Activated CD8-positive, alpha-beta T cell treated with anti-CD3 and anti-CD28 coated beads for 36 hours (primary cell): ENCODE results near the gene SLFN5. TPM values are rescaled to one million over a fixed set of nuclear protein-coding genes. Genes with fewer than 3 reads are reported as not detected.

ENCODE experiments used
- ATAC-seq: fragments of 200-7000 bp; cut with Tn5 transposase; one replicate; pipeline ENCODE4 v1.10.0; 2021; ENCODE audit warnings: mild to moderate bottlenecking, moderate library complexity
- CTCF ChIA-PET: fragments of 350-600 bp; sonication (Branson Sonifier 250); formaldehyde crosslinking; loops from one replicate; lab custom pipeline; 2021; ENCODE audit warnings: antibody characterized with exemption; lab: Charles Lee
- POLR2A ChIA-PET: fragments of 350-600 bp; sonication (Branson Sonifier 250); formaldehyde crosslinking; loops from one replicate; lab custom pipeline; 2021; ENCODE audit warnings: antibody characterized with exemption; lab: Charles Lee
- DNase-seq: peaks from one replicate; pipeline ENCODE4 v3.0.0-alpha.2; 2020
- H3K27ac Mint-ChIP-seq: one replicate; pipeline ENCODE4 v1.8.0; 2021; ENCODE audit warnings: mild to moderate bottlenecking, mixed read lengths
- H3K27me3 Mint-ChIP-seq: one replicate; pipeline ENCODE4 v1.8.0; 2021; ENCODE audit warnings: mixed read lengths
- H3K36me3 Mint-ChIP-seq: one replicate; pipeline ENCODE4 v1.8.0; 2021; ENCODE audit warnings: low read depth, mixed read lengths
- H3K4me1 Mint-ChIP-seq: one replicate; pipeline ENCODE4 v1.8.0; 2021; ENCODE audit warnings: low read depth, mixed read lengths
- H3K4me3 Mint-ChIP-seq: one replicate; pipeline ENCODE4 v1.8.0; 2021; ENCODE audit warnings: mild to moderate bottlenecking, moderate library complexity, mixed read lengths
- H3K9me3 Mint-ChIP-seq: one replicate; pipeline ENCODE4 v1.8.0; 2021; ENCODE audit warnings: mixed read lengths
- intact Hi-C: fragments of 100-400 bp; cut with micrococcal nuclease; formaldehyde crosslinking; loops from one replicate; pipeline ENCODE4 v1.10.0; 2022
- total RNA-seq, 2 experiments: library from RNA; stranded (reverse); gene quantifications; one replicate each; pipeline ENCODE4 v1.2.3, GENCODE V29; 2021
- TF ChIP-seq, protein P1 (sequence below): fragments of 200-600 bp; IDR thresholded peaks from one replicate; pipeline ENCODE4 v1.8.0; 2022; ENCODE audit warnings: antibody characterized with exemption, mild to moderate bottlenecking

The SLFN5 gene
- total RNA-seq, 2 experiments from 2014 or later: 29.1 to 32.7 TPM

DNA sequence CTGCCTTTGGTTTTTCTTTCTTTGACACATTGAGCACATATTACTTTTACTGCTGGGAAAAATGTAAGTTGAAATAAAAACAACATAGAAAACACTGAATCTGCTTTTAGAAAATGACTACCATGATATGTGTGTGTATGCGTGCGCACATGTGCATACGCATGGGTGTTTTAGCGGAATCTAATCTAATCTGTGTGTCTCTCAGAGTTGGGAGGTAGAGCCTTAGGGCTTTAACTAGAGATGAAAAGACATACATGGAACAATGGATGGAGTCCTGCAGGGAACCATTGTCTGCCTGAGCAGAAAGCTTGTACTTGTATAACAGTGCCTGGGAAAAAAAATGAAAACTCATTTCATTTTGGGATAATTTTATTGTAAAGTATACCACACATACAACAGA is 12.4 kb downstream of the SLFN5 start:
- ChIA-PET CTCF (no interaction called here), POLR2A (interaction anchor here (0.5 kb wide), 1 partner anchor 277 kb away, joined by 3 read pairs; no protein-coding TSS in a partner anchor)
- DNase-seq (no peak), ATAC-seq (no peak)
- Mint-ChIP-seq H3K9me3 (peaks cover 3% of the 10 kb centered on the region), H3K27me3 (no peaks in the 10 kb centered on the region), H3K4me3 (no peak overlapping the region), H3K36me3 (peaks cover 44% of the 10 kb centered on the region), H3K4me1 (peaks cover 83% of the 10 kb centered on the region), H3K27ac (peak overlapping the region; percentile 31)
- intact Hi-C loops: no loop called here
- TF ChIP-seq, protein P1, sequence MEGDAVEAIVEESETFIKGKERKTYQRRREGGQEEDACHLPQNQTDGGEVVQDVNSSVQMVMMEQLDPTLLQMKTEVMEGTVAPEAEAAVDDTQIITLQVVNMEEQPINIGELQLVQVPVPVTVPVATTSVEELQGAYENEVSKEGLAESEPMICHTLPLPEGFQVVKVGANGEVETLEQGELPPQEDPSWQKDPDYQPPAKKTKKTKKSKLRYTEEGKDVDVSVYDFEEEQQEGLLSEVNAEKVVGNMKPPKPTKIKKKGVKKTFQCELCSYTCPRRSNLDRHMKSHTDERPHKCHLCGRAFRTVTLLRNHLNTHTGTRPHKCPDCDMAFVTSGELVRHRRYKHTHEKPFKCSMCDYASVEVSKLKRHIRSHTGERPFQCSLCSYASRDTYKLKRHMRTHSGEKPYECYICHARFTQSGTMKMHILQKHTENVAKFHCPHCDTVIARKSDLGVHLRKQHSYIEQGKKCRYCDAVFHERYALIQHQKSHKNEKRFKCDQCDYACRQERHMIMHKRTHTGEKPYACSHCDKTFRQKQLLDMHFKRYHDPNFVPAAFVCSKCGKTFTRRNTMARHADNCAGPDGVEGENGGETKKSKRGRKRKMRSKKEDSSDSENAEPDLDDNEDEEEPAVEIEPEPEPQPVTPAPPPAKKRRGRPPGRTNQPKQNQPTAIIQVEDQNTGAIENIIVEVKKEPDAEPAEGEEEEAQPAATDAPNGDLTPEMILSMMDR: no peak

DNA sequence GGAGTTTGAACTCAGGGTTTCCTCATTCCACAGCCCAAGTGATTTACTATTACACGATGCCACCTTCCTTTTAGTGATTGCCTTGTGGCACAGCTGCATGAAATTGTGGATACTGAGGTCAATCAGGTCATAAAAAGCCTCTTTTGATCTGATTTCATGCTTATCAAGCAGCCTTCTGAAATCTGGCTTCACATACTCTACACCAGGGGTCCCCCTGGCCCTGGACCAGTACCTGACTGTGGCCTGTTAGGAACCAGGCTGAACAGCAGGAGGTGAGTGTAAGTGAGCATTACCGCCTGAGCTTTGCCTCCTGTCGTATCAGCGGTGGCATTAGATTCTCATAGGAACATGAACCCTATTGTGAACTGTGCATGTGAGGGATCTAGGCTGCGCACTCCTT is 13.8 kb downstream of the SLFN5 start:
- H3K27ac Mint-ChIP-seq: peak overlapping the region; percentile 83
- POLR2A ChIA-PET: interaction anchor here (0.9 to 2.2 kb wide), 8 partner anchors 9 to 283 kb away, joined by 3 to 12 read pairs (median 4); no protein-coding TSS in a partner anchor
- peaks cover 79% of the 10 kb centered on the region for H3K4me1 Mint-ChIP-seq
- DNase-seq (no peak), ATAC-seq (peak; percentile 38)
- peaks cover 41% of the 10 kb centered on the region for H3K36me3 Mint-ChIP-seq
- intact Hi-C loops: no loop called here
- H3K27me3 Mint-ChIP-seq: no peaks in the 10 kb centered on the region
- peaks cover 2% of the 10 kb centered on the region for H3K9me3 Mint-ChIP-seq
- H3K4me3 Mint-ChIP-seq: no peak overlapping the region
- TF ChIP-seq, protein P1: no peak
- CTCF ChIA-PET: interaction anchor here (1.2 to 3.5 kb wide), 3 partner anchors 11 to 319 kb away, joined by 3 to 20 read pairs (median 4); no protein-coding TSS in a partner anchor

DNA sequence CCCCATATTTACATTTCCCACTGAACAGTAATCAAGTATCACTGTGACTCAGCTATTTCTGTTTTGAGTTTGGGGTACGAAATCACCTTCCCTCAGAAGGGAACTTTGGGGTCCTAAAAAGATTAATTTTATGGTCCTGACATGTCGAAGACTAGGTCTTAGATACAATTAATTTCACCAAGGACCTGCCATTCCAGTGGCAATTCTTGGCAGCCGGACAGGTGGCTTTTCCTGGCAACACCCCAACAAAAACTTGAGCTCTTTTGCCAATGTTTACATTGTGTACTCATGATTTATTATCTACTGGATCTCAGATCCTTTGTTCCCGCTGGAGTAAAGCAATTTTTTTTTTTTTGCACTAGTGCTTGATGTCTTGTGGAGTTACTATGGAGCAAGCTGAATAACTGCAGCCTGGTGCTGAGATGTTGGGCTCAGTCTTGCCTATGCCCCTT is 14.4 kb downstream of the SLFN5 start:
- POLR2A ChIA-PET: interaction anchor here (0.7 to 2.2 kb wide), 10 partner anchors 8 to 311 kb away, joined by 3 to 12 read pairs (median 4); no protein-coding TSS in a partner anchor
- DNase-seq (no peak), ATAC-seq (peak; percentile 31)
- TF ChIP-seq, protein P1: no peak
- CTCF ChIA-PET: interaction anchor here (0.7 to 3.5 kb wide), 7 partner anchors 10 to 319 kb away, joined by 3 to 20 read pairs (median 4); no protein-coding TSS in a partner anchor
- Mint-ChIP-seq H3K4me3 (no peak overlapping the region), H3K27me3 (no peaks in the 10 kb centered on the region), H3K4me1 (peaks cover 75% of the 10 kb centered on the region), H3K9me3 (peaks cover 2% of the 10 kb centered on the region), H3K27ac (peak overlapping the region; percentile 83), H3K36me3 (peaks cover 41% of the 10 kb centered on the region)
- intact Hi-C loops: no loop called here

DNA sequence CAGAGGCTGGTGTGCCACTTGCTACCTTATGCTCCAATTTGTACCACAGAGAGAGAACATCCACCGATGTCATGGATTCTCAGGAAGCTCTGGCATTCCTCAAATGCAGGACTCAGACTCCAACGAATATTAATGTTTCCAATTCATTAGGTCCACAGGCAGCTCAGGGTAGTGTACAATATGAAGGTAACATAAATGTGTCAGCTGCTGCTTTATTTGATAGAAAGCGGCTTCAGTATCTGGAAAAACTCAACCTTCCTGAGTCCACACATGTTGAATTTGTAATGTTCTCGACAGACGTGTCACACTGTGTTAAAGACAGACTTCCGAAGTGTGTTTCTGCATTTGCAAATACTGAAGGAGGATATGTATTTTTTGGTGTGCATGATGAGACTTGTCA is 16.1 kb downstream of the SLFN5 start:
- TF ChIP-seq, protein P1: no peak
- peaks cover 52% of the 10 kb centered on the region for H3K36me3 Mint-ChIP-seq
- peaks cover 66% of the 10 kb centered on the region for H3K4me1 Mint-ChIP-seq
- DNase-seq (no peak), ATAC-seq (no peak)
- ChIA-PET CTCF (interaction anchor here (0.7 to 3.5 kb wide), 3 partner anchors 8 to 489 kb away, joined by 3 to 20 read pairs (median 4); no protein-coding TSS in a partner anchor), POLR2A (interaction anchor here (0.6 to 1.6 kb wide), 4 partner anchors 8 to 114 kb away, joined by 3 to 5 read pairs (median 4); partner anchors contain the start of gene SLFN11)
- H3K27ac Mint-ChIP-seq: no peak overlapping the region
- H3K9me3 Mint-ChIP-seq: peaks cover 2% of the 10 kb centered on the region
- H3K27me3 Mint-ChIP-seq: no peaks in the 10 kb centered on the region
- no peak overlapping the region for H3K4me3 Mint-ChIP-seq
- intact Hi-C loops: no loop called here

DNA sequence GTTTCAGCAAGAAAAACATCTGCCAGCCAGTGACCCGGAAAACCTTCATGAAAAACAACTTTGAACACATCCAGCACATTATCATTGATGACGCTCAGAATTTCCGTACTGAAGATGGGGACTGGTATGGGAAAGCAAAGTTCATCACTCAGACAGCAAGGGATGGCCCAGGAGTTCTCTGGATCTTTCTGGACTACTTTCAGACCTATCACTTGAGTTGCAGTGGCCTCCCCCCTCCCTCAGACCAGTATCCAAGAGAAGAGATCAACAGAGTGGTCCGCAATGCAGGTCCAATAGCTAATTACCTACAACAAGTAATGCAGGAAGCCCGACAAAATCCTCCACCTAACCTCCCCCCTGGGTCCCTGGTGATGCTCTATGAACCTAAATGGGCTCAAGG is 22.2 kb downstream of the SLFN5 start:
- POLR2A ChIA-PET: interaction anchor here (1.0 kb wide), 1 partner anchor 272 kb away, joined by 5 read pairs; the partner anchor contains the start of gene SLFN12L
- no peaks in the 10 kb centered on the region for H3K9me3 Mint-ChIP-seq
- intact Hi-C loops: no loop called here
- H3K36me3 Mint-ChIP-seq: peaks cover 48% of the 10 kb centered on the region
- H3K4me3 Mint-ChIP-seq: no peak overlapping the region
- TF ChIP-seq, protein P1: no peak
- H3K4me1 Mint-ChIP-seq: peaks cover 60% of the 10 kb centered on the region
- no peaks in the 10 kb centered on the region for H3K27me3 Mint-ChIP-seq
- DNase-seq (no peak), ATAC-seq (no peak)
- H3K27ac Mint-ChIP-seq: peak overlapping the region; percentile 68
- CTCF ChIA-PET: no interaction called here
